ENCODE measurements around the gene MIPOL1.
A peak's percentile ranks its signal among the peaks of the same experiment; 100 is the strongest.
"Not testable (repeated sequence)": the region's sequence is repeated elsewhere in the genome, so short reads cannot be mapped to it uniquely, and the experiment has no call there.

The MIPOL1 gene

DNA sequence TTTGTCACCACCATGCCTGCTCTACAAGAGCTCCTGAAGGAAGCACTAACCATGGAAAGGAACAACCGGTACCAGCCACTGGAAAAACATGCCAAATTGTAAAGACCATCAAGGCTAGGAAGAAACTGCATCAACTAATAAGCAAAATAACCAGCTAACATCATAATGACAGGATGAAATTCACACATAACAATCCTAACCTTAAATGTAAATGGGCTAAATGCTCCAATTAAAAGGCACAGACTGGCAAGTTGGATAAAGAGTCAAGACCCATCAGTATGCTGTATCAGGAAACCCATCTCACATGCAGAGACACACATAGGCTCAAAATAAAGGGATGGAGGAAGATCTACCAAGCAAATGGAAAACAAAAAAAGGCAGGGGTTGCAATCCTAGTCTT, 97.5 kb downstream of the MIPOL1 start:
- not testable (repeated sequence) for DNase-seq

DNA sequence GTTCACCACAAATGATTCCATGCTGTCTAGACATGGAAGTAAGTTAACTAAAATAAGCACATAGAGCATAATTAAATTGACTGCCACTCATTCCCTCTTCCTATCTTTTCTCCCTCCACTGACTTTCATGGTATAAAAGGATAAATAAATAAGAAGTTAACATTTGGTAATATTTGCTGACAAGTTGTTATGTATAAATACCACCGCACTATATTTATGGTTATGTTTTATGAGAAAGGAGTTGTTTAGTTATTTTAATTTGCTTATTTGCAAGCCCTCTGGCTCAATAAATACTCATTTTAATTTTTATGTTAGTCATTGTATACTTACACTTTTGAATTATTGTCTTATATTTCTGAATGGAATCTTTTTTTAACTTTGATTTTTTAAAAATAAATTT, 113.5 kb downstream of the MIPOL1 start:
- no peak for DNase-seq

DNA sequence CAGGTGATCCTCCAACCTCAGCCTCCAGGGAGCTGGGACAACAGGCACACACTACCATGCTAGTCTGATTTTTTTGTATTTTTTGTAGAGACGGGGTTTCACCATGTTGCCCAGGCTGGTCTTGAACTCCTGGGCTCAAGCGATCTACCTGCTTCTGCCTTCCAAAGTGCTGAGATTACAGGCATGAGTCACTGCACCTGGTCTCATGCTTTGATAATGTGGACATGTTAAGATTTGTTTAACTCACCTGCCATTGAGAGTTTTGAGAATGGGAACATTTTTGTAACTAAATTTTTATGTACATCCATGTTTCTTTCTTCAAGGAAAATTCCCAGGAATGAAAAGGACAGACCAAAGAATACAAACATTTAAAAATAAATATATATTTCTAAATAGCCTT, 121.2 kb downstream of the MIPOL1 start:
- no peak for DNase-seq

DNA sequence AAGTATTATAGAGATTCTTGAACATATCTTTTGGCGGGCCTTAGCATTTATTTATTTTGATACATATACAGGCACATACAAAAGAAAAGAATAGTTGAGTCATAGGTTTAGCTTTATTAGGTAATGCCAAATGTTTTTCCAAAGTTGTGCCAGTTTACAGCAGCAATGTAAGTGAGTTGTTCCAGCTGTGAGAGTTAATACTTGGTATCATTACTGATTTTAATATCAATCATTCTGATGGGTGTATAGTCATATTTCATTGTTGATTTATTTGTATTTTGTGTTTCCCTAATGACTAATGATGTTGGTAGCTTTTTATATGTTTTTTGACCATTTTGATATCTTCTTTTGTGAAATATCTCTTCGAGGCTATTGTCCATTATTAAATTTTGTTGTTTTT, 122.4 kb downstream of the MIPOL1 start:
- DNase-seq: no peak

DNA sequence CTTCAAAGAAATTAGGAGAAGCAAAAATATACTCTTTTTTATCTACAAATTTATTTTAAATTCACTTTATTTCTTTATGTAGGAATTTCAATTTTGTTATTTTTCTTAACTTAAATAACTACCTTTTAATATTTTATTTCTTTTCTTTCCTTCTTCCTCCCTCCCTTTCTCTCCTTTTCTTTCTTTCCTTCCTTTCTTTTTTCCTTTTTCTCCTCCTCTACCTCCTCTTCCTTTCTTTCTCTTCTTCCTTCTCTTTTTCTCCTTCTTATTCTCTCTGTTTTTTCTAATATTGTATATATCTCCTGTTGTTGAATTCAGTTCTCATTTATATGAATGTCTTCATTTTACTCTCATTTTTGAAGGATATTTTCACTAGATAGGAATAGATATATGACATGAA, 127.6 kb downstream of the MIPOL1 start:
- no peak for DNase-seq

DNA sequence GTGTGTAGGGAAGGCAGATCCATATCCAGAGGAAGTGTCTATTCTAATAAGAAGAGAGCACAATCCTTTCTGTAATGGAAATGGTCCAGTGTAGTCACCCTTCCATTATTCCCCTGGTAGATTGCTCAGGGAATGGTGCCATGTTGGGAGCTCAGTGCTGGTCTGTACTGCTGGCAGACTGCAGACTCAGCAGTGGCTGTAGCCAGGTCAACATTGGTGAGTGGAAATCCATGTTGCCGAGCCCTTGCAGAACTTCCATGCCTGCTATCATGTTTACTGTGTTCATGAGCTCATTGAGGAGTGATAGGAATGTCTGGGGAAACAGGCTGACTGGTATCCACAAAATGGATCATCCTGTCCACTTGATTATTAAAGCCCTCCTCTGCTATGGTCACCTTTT, 128.7 kb downstream of the MIPOL1 start:
- DNase-seq: no peak

DNA sequence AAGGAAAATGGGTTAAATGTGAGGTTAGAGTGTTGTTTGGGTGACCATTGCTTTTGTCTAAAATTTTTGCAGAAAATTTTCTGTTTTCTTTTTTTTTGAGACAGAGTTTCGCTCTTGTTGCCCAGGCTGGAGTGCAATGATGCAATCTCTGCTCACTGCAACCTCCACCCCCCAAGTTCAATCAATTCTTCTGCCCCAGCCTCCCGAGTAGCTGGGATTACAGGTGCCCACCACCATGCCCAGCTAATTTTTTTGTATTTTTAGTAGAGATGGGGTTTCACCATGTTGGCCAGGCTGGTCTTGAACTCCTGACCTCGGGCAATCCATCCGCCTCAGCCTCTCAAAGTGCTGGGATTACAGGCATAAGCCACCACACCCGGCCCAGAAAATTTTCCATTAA, 130.2 kb downstream of the MIPOL1 start:
- DNase-seq: not testable (repeated sequence)

DNA sequence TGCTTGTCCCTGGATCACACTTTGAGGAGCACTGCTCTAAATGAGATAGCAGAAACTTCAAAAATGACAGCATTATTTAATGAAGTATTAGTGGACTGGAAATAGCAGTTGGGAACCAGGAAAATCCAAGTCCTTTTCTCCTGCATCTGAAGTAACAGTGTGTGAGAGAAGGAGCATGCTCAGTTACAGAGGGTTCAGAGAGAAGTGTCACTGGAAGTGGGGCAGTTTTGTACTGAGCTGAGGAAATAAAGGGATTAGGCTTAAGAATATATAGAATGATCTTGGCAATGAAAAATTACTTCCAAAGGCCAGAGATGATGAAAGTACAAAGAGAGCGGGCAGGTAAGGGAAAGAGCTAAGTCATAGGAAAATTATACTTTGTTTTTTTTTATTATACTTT, 130.9 kb downstream of the MIPOL1 start:
- no peak for DNase-seq

DNA sequence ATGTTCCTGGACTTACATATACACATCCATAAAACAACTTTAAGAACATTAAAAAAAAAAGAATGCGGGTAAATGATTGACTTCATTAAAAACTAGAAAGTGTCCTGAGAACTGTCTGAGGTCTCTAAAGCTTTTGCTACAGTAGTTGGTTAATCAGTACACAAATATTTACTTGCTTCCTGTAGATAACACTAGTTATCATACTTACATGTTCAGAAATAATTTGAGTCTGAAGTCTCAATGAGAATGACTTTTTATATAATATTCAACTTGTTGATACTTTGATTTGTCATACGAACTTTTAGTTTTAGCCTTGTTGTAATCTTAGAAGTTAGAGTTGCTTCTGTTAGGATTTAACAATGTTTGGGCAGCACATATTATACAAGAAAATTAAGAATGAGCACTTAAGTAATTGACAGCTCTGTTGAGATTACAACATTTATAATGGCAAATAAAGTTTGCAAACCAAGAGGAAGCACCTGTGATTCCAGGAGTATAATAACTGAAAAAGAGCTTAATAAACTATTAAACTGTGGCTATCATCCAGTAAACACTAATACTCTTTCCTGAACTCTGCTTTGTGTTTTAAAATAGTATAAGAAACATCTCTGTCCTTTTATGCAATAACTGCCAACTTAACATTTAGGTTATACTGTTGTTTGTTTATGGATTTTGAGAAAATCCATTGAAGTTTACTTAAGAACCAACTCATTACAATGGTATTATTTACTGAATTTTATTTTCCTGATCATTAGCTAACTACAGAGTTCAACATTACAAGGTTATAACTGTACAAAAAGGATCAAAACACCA, 131.7 kb downstream of the MIPOL1 start:
- DNase-seq: no peak

DNA sequence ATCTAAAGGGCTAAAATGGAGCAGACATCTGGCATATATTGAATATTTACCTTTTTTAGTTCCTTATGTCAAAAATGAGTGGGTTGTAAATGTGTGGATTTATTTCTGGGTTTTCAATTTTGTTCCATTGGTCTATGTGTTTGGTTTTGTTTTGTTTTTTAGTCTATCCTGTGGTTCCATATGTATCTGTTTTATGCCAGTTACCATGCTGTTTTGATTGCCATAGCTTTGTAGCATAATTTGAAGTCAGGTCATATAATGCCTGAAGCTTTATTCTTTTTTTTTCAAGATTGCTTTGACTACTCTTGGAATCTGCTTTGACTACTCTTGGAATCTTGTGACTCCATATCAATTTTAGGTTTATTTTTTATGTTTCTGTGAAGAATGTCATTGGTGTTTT, 133.2 kb downstream of the MIPOL1 start:
- no peak for DNase-seq

DNA sequence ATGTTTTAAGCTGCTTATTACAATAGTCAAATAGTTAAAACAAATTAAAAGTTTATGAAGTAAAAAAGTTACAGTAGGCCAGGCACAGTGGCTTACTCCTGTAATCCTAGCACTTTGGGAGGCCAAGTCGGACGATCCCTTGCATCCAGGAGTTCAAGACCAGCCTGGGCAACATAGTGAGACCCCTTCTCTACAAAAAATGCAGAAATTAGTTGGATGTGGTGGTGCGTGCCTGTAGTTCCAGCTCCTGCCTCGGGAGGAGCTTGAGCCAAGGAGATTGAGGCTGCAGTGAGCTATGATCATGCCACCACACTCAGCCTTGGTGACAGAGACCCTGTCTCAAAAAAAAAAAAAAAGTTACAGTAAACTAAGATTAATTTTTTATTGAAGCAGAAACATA, 142.6 kb downstream of the MIPOL1 start:
- DNase-seq: no peak

DNA sequence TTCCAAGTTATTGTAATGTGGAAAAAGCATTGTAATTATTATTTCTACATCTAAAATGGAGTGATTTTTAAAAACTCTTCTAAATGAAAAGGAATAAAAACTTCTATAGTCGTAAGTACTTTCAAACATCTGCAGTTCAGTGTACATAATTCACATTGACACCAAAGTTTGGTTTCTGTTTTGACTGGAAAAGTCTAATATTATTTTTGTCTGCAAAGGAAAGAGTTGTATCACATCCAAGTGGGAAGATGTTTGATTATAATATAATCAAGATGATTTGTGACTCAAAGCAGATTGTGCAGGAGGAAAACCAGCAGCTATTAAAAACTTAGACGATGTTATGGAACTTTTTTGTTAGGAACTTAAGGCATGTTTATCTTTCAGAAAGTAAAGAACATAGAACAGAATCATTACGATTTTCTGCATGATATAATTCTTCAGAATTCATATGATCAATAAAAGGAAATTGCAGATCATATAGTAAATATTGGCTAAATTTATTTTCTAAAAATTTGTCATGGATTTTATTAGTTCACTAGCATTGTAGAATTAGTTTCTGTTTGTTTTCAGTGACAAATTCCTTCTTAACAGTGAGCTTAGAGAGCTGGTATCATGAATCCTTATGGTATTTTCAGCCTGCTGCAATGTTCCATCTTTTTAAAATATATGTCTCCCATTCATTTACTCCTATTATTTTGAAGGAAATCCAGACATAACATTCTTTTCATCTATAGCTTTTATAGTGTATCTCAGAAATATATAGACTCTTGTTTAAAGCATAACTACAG, 145.8 kb downstream of the MIPOL1 start:
- DNase-seq: peak; percentile 31

DNA sequence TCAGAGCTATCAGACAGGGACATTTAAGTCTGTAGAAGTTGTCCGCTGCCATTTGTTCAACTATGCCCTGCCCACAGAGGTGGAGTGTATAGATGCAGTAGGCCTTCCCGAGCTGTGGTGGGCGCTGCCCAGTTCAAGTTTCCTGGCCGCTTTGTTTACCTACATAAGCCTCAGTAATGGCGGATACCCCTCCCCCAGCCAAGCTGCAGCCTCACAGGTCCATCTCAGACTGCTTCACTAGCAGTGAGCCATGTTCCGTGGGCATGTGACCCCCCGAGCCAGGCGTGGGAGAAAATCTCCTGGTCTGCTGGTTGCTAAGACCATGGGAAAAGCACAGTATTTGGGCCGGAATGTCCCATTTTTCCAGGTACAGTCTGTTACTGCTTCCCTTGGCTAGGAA, 165.9 kb downstream of the MIPOL1 start:
- no peak for DNase-seq

DNA sequence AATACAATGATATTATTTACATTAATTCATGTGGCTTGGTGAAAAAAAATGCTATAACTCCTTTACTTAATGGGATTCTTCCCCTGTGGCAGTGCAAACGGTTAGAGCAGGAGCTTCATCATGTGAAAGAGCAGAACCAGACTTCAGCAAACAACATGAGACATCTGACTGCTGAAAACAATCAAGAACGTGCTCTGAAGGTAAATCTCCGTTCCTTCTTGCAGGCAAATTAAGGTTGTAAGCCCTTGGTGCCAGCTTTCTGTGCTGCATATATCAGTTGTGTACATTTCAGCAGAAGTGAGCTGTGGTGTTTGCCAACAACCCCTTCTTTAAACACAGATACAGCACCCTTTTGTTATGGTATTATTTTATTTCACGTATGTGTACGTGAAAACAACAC, 171.7 kb downstream of the MIPOL1 start:
- no peak for DNase-seq

DNA sequence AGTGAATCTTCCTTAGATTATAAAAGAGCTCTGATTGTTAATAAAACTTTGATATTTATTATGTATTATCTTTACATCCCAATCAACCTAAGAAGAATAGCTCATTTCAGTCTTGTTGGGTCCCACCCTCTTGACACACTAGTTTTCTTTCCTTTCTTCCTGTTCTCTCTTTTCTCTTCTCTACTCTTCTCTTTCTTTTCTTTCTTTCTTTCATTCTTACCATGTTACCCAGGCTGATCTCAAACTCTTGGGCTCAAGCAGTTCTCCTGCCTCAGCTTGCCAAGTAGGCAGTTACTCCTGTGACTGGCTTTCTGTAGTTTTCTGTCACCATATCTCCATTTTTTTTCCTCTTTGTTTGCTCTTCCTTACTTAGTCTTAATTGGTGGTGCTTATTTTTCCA, 177.8 kb downstream of the MIPOL1 start:
- no peak for DNase-seq

DNA sequence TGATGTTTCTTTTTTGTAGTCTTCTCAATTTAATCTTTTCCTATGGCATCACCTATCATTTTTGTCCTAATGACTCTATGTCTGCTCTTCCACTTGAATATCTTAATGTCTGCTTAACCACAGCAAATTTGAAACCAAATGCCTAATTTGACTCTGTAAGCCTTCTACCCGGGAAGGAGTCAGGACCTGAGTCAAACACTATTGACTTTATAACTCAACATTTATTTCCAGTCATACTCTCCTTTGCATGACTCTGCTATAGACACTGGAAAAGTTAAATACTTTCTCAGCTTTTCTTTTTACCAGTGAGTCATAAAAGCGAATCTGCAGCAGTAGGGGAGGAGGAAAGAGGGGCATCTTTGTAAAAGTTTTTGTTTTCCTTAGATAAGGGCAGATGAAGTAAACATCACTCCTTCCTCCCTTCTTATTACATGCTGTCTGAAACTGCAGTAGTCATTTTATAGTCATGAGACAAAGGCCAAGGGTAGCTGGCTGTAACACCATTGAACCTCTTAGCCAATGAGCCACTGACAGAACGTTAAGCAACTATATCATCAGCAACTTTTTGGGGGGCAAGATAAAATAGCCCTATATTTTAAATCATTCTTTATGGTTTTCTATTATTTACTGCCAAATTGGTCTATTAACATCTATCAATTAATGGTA, 179.3 kb downstream of the MIPOL1 start:
- DNase-seq: no peak

DNA sequence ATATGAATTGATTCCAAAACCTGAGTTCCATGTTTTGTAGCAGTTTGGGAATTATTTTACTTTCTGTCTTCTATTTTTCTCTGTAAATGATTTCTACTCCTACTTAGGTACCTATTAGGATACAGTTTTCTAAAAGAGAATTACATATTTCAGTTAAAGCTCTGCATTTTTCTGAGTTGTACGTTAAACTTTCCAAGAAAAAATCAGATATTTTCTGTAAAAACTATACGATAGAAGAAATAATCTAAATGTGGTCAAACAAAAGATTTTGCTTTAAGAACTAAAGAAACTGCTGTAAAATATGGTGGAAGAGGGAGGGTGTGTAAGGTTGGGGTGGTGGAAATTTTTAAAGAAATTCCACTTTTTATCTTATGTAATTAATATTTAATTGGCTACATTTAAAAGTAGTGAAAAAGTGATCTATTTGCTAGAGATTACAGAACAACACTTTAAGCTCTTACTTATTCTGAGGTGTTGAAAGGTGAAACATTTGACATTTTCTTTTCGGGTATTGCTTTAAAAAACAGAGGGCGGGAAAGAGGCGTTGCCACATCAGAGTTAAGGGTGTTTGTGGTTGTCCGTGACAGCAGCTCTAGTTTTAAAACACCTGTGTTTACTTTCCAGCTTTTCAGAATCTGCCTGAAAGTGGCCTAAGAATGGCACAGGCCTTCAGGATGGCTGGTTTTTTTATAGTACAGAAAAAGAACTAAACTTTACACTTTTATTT, 187.3 kb downstream of the MIPOL1 start:
- no peak for DNase-seq

DNA sequence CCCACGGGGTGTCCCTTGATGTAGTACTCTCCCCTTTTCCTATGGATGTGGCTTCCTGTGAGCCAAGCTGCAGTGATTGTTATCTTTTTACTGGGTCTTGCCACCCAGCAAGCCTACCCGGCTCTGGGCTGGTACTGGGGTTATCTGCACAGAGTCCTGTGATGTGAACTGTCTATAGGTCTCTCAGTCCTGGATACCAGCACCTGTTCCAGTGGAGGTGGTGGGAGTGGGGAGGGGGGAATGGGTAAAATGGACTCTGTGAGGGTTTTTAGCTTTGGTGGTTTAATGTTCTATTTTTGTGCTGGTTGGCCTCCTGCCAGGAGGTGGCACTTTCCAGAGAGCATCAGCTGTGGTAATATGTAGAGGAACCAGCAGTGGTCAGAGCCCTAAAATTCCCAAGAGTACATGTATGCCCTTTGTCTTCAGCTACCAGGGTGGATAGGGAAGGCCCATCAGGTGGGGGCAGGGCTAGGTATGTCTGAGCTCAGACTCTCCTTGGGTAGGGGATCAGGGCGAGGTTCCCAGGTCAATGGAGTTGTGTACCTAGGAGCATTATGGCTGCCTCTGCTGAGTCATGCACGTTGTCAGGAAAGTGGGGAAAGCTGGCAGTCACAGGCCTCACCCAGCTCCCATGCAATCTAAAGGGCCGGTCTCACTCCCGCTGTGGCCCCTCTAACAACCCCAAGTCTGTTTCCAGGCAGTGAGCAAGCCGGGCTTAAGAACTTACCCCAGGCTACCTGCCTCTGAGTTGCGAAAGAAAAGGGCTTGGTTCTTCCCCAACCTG, 199.6 kb downstream of the MIPOL1 start:
- not testable (repeated sequence) for DNase-seq

DNA sequence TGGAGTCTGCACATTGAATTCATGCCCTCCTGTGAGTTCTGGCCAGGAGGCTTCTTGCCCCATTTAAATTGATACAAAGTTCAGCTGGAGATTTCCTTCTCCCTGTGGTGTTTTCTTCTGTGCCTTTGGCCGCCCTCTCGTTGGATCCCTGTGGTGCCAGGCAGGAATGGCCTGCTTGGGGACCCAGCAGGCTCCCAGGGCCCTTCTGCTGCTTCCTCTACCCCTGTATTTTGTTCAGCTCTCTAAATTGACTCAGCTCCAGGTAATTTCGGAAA, 200.1 kb downstream of the MIPOL1 start:
- DNase-seq: no peak

DNA sequence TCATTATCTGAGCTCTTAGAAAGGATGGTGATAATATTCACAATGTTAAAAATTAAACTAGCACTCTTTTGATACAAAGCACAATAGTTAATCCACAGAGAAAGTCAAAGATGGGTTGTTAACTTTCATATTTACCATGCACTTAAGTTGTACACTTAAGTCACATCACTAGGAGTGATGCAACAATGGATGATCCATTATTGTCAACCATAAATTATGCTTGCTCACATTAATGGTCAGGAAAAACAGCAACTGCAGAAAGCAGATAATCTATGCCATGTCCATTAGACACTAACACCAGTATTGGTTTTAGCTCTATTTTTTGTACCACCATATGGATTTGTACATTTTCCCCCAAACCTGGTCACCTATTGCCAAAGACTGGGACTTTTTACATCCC, 201.8 kb downstream of the MIPOL1 start:
- no peak for DNase-seq

DNA sequence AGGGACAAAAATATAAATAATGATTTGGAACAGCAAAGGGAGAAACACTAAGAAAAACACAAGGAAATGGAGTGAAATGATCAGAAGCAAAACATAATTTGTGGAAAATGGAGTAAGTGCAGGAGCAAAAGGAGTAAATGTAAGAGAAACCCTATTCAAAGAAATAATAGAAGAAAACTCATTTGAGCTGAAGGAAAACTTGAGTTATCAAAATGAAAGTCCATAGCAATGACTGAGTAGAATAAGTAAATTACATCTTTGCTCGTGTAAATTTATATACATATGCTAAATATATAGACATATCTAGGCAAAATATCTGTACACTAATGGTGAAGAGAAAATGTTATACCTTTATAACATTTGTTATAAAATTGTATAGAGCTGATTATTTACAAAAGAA, 203.4 kb downstream of the MIPOL1 start:
- DNase-seq: no peak

DNA sequence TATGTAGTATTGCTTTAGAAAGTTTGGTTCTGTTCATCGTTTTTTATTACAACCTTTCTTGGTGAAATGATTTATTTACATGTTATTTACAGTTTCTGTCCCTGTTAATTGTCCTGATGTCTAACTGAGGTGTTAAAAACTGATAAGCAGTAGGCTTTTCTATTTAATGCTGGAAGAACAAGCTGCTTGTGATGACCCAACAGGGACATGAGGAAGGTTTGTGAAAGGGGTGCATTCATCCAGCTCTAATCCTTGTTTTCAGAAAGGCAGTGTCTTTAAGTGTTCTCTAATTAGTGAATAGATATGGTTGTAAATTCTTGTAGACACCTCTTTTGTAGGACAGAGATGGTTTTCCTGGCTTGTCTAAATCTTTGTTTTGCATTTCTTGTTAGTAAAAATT, 205.9 kb downstream of the MIPOL1 start:
- DNase-seq: peak; percentile 58

DNA sequence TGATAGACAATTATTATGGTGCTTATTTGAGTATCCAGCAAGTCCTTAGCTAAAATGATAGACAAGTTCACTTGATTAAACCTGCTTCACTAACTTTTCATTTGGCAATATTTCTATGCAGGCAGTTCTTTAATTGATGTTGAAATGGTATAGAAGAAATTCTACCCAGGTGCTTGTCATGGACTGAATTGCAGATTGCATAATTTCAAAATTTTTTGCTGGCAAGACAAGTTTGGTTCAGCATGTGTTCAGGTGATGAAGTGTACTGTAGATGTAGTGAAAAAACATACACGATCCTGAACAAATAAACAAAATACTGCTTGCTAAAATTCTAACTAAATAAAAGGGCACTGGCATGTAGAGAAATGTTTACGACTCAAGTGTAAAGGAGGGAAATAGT, 208.4 kb downstream of the MIPOL1 start:
- DNase-seq: no peak

Measured in eye (tissue), 1 donor.